GM12864 (cell line): ENCODE data around the gene MACF1.

Source experiments
- DNase-seq: peaks from one replicate; pipeline ENCODE4 v3.0.0-alpha.2; 2011; ENCODE audit warnings: low read depth
- H3K4me3 ChIP-seq: 2 replicates; pipeline ENCODE4 v1.5.1; 2011; ENCODE audit warnings: mild to moderate bottlenecking, low read depth, low read length, control low read depth
- CTCF ChIP-seq: IDR thresholded peaks from 2 replicates; pipeline ENCODE4 v1.5.1; 2011; ENCODE audit warnings: low read depth, mild to moderate bottlenecking, moderate library complexity, low read length, control low read depth, inconsistent platforms; ENCODE audit errors: missing control alignments

MACF1 gene

GRCh38 chr1:39394598-39394997, 190.1 kb downstream of the MACF1 start:
- TF ChIP-seq CTCF, result no peak
- DNase-seq, result no peak
- no peak overlapping the region for H3K4me3 ChIP-seq

- no peak overlapping the region for H3K4me3 ChIP-seq
- TF ChIP-seq CTCF, result no peak
- no peak for DNase-seq
Measured at GRCh38 chr1:39395357-39395831, 190.9 kb downstream of the MACF1 start.

- TF ChIP-seq CTCF, result no peak
- H3K4me3 ChIP-seq, result no peak overlapping the region
- no peak for DNase-seq
Measured at GRCh38 chr1:39396671-39397070, 192.2 kb downstream of the MACF1 start.

GRCh38 chr1:39397487-39397886, 193.0 kb downstream of the MACF1 start:
- no peak for DNase-seq
- no peak for TF ChIP-seq CTCF
- no peak overlapping the region for H3K4me3 ChIP-seq

- no peak for TF ChIP-seq CTCF
- DNase-seq, result peak; percentile 30
- no peak overlapping the region for H3K4me3 ChIP-seq
Measured at GRCh38 chr1:39398278-39399021, 194.0 kb downstream of the MACF1 start.

- no peak for TF ChIP-seq CTCF
- DNase-seq, result no peak
- no peak overlapping the region for H3K4me3 ChIP-seq
Measured at GRCh38 chr1:39401106-39401505, 196.6 kb downstream of the MACF1 start.

GRCh38 chr1:39404876-39405275, 200.4 kb downstream of the MACF1 start:
- no peak for TF ChIP-seq CTCF
- H3K4me3 ChIP-seq, result no peak overlapping the region
- DNase-seq, result no peak
